A549 (cell line): ENCODE data around the gene SARDH. TPM values are rescaled to one million over a fixed set of nuclear protein-coding genes. Genes with fewer than 3 reads are reported as not detected.

Experiments
- ATAC-seq, 2 experiments: fragments of 200-7000 bp in 1 of 2; fragments of >200 bp in 1 of 2; cut with Nextera tagmentation in 1 of 2; cut with Tn5 transposase in 1 of 2; 3 replicates each; pipeline versions ENCODE4 v1.8.0 to v1.9.1; 2018 to 2020; ENCODE audit warnings: mild to moderate bottlenecking in 1 of 2, moderate library complexity in 1 of 2
- CTCF ChIA-PET: fragments of 300-600 bp; sonication (Branson Sonifier 250); formaldehyde crosslinking; extraction: SDS; loops from one replicate; lab custom pipeline; 2021; ENCODE audit warnings: antibody characterized with exemption, inconsistent platforms; lab: Yijun Ruan, JAX
- POLR2A ChIA-PET: fragments of 350-600 bp; formaldehyde crosslinking; extraction: SDS; loops from one replicate; lab custom pipeline; 2021; ENCODE audit warnings: antibody characterized with exemption, inconsistent platforms; lab: Yijun Ruan, JAX
- DNase-seq, 2 experiments: peaks; one replicate each; pipeline versions ENCODE4 v3.0.0 to v3.0.0-alpha.2; 2011 to 2016; ENCODE audit warnings: low read depth in 1 of 2, low spot score in 1 of 2
- FAIRE-seq: peaks from 2 replicates; lab custom pipeline; 2011; peaks lifted over from hg19 to GRCh38; lab: Jason Lieb, UNC
- H3K27ac ChIP-seq, 2 experiments: fragments of >200 bp; sonication (Bioruptor Twin); formaldehyde crosslinking; 3 replicates each; pipeline ENCODE4 v1.5.1; 2016 to 2017
- H3K4me1 ChIP-seq: fragments of >200 bp; sonication (Bioruptor Twin); formaldehyde crosslinking; 3 replicates; pipeline ENCODE4 v1.6.1; 2016
- H3K4me2 ChIP-seq: fragments of >200 bp; sonication (Bioruptor Twin); formaldehyde crosslinking; 3 replicates; pipeline ENCODE4 v1.6.1; 2016
- H3K4me3 ChIP-seq: fragments of >200 bp; sonication (Bioruptor Twin); formaldehyde crosslinking; 3 replicates; pipeline ENCODE4 v1.5.1; 2016
- H3K9me3 ChIP-seq: fragments of >200 bp; sonication (Bioruptor Twin); formaldehyde crosslinking; 3 replicates; pipeline ENCODE4 v1.6.1; 2016
- BHLHE40 ChIP-seq: IDR thresholded peaks from 2 replicates; pipeline ENCODE4 v1.6.1; 2012; ENCODE audit warnings: low read depth, low read length, inconsistent platforms
- EHF ChIP-seq: fragments of 250-450 bp; sonication (Bioruptor Pico); IDR thresholded peaks from 2 replicates; pipeline ENCODE4 v1.5.0; 2020; ENCODE audit warnings: mild to moderate bottlenecking
- FOXS1 ChIP-seq: fragments of 250-450 bp; sonication (Bioruptor Pico); IDR thresholded peaks from 2 replicates; pipeline ENCODE4 v1.5.0; 2020; ENCODE audit warnings: mild to moderate bottlenecking, moderate library complexity
- HOXB13 ChIP-seq: fragments of 250-450 bp; sonication (Bioruptor Pico); IDR thresholded peaks from 2 replicates; pipeline ENCODE4 v1.5.0; 2020; ENCODE audit warnings: low read depth, mild to moderate bottlenecking, moderate library complexity
- KDM1A ChIP-seq: fragments of 200-600 bp; sonication (generic); IDR thresholded peaks from 2 replicates; pipeline ENCODE4 v1.6.1; 2016; ENCODE audit warnings: low read depth, mild to moderate bottlenecking
- KDM5A ChIP-seq: fragments of 200-600 bp; sonication (generic); IDR thresholded peaks from 2 replicates; pipeline ENCODE4 v1.6.1; 2016; ENCODE audit warnings: antibody characterized with exemption, mild to moderate bottlenecking
- MAZ ChIP-seq: fragments of 150-350 bp; IDR thresholded peaks from 2 replicates; pipeline ENCODE4 v1.6.1; 2014; ENCODE audit warnings: antibody characterized with exemption, low read depth, low read length, borderline replicate concordance
- NFE2L2 ChIP-seq: fragments of 150-350 bp; conservative IDR thresholded peaks from 2 replicates; pipeline ENCODE4 v1.6.1; 2014; ENCODE audit warnings: low read length
- NR3C1 ChIP-seq: fragments of >200 bp; sonication (Bioruptor Twin); formaldehyde crosslinking; IDR thresholded peaks from 3 replicates; pipeline ENCODE4 v1.6.1; 2017
- PHF8 ChIP-seq: fragments of 200-600 bp; sonication (generic); IDR thresholded peaks from 2 replicates; pipeline ENCODE4 v1.6.1; 2016; ENCODE audit warnings: low read depth, mild to moderate bottlenecking, antibody characterized with exemption, moderate library complexity, borderline replicate concordance
- POLR2AphosphoS2 ChIP-seq: conservative IDR thresholded peaks from 2 replicates; pipeline ENCODE4 v1.6.1; 2012; ENCODE audit warnings: low read length, improper control_type of control experiment, inconsistent platforms
- RAD21 ChIP-seq, 2 experiments: fragments of >200 bp in 1 of 2; sonication (Bioruptor Twin) in 1 of 2; formaldehyde crosslinking in 1 of 2; IDR thresholded peaks in 1 of 2; conservative IDR thresholded peaks in 1 of 2; 2 replicates in 1 of 2; 3 replicates in 1 of 2; pipeline ENCODE4 v1.6.1; 2012 to 2018; ENCODE audit warnings: inconsistent platforms in 1 of 2
- RCOR1 ChIP-seq: fragments of 150-350 bp; IDR thresholded peaks from 2 replicates; pipeline ENCODE4 v1.6.1; 2014; ENCODE audit warnings: antibody characterized with exemption, low read length, low read depth
- SMC3 ChIP-seq: fragments of >200 bp; sonication (Bioruptor Twin); formaldehyde crosslinking; IDR thresholded peaks from 3 replicates; pipeline ENCODE4 v1.6.1; 2018; ENCODE audit warnings: inconsistent platforms
- ZFP36 ChIP-seq: fragments of 450-650 bp; IDR thresholded peaks from 2 replicates; pipeline ENCODE4 v1.6.1; 2014; ENCODE audit warnings: borderline replicate concordance; ENCODE audit not compliant: partially characterized antibody
- ZNF302 ChIP-seq: fragments of 250-450 bp; sonication (Bioruptor Pico); IDR thresholded peaks from 2 replicates; pipeline ENCODE4 v1.9.0; 2021; ENCODE audit warnings: inconsistent platforms, mild to moderate bottlenecking, moderate library complexity
- WGBS: methylation state at CpG from one replicate; pipeline ENCODE4 v1.1.6; 2017; ENCODE audit errors: missing lambda C conversion rate; 5-methylcytosine and 5-hydroxymethylcytosine counted together
- polyA plus RNA-seq, 4 experiments: library from polyadenylated mRNA; depleted of rRNA in 3 of 4; stranded (reverse); fragments of >200 nt; fragmentation: RNase III in 1 of 4; extraction: RNeasy Plus Mini Kit Qiagen cat#74134 plus additional on column Dnase treatment in 1 of 4; gene quantifications; 2 replicates in 3 of 4; 3 replicates in 1 of 4; pipeline ENCODE4 v1.2.3, GENCODE V29; 2011 to 2017
- TF ChIP-seq, protein P1 (sequence below): fragments of 250-450 bp; sonication (Bioruptor Pico); IDR thresholded peaks from 2 replicates; pipeline ENCODE4 v1.5.0; 2021; ENCODE audit warnings: mild to moderate bottlenecking, moderate library complexity, borderline replicate concordance

SARDH gene
- polyA plus RNA-seq, 2 of the 4 experiments (the other 2 are of a cell fraction), result 0.08 TPM; not detected in 1

DNA sequence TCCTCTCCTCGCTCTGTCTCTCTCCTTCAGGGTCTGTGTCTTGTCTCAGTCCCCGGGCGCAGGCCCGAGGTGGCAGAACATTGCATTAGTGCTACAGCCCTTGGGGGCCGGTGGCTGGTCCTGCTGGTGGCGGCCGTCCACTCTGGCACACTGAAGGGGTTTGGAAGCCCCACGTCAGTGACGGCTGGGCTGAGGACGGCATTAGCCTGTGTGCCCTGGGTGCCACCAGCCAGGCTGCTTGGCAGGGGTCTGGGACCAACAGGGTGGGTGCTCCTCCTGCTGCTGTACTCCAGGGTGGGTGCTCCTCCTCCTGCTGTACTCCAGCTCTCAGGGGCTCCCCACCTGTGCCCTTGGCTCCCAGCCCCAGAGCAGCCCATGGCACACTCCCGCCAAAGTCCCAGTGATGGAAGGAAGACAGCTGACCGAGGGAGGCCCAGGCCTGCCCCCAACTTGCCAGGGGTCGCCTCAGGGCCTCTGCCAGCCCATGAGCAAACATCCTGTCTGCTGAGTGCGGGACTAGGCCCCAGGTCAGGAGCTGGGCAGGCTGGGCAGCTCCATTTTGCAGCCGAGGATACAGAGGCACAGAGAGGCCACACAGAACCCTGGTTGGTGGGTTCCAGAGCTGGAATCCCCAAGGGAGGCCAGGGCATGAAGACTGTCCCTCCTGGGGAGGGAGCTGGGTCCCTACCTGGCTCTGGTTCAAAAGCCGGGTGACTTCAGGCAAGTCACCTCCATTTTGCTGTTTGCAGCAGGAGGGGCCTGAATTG, 27.3 kb downstream of the SARDH start:
- Histone ChIP-seq H3K4me2 (no peak overlapping the region), H3K9me3 (no peaks in the 10 kb centered on the region), H3K4me3 (no peak overlapping the region), H3K4me1 (no peaks in the 10 kb centered on the region), H3K27ac (peak overlapping the region in 1 of 2 experiments; percentile 38; a peak in 1 of 6 replicates)
- CTCF ChIA-PET, result interaction anchor here (1.4 to 1.7 kb wide), 2 partner anchors 12 to 72 kb away, joined by 4 to 5 read pairs; no protein-coding TSS in a partner anchor
- ATAC-seq (no peak), FAIRE-seq (no peak), DNase-seq (no peak)
- WGBS, result 70% methylated on average over 9 of the region's 16 CpGs
- POLR2A ChIA-PET, result no interaction called here
- TF ChIP-seq MAZ, result no peak
- TF ChIP-seq RAD21 (conservative IDR thresholded peaks at IDR 0.05 in 1 of 2, IDR thresholded peaks at IDR 0.05 in 1 of 2), result no peak
- TF ChIP-seq HOXB13 (CRISPR knock-in tag), result no peak
- no peak for TF ChIP-seq NR3C1
- no peak for TF ChIP-seq KDM5A
- no peak for TF ChIP-seq KDM1A
- no peak for TF ChIP-seq EHF (CRISPR knock-in tag)
- TF ChIP-seq, protein P1, sequence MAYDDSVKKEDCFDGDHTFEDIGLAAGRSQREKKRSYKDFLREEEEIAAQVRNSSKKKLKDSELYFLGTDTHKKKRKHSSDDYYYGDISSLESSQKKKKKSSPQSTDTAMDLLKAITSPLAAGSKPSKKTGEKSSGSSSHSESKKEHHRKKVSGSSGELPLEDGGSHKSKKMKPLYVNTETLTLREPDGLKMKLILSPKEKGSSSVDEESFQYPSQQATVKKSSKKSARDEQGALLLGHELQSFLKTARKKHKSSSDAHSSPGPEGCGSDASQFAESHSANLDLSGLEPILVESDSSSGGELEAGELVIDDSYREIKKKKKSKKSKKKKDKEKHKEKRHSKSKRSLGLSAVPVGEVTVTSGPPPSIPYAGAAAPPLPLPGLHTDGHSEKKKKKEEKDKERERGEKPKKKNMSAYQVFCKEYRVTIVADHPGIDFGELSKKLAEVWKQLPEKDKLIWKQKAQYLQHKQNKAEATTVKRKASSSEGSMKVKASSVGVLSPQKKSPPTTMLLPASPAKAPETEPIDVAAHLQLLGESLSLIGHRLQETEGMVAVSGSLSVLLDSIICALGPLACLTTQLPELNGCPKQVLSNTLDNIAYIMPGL, result no peak
- TF ChIP-seq PHF8, result no peak
- no peak for TF ChIP-seq ZFP36
- no peak for TF ChIP-seq ZNF302 (CRISPR knock-in tag)

DNA sequence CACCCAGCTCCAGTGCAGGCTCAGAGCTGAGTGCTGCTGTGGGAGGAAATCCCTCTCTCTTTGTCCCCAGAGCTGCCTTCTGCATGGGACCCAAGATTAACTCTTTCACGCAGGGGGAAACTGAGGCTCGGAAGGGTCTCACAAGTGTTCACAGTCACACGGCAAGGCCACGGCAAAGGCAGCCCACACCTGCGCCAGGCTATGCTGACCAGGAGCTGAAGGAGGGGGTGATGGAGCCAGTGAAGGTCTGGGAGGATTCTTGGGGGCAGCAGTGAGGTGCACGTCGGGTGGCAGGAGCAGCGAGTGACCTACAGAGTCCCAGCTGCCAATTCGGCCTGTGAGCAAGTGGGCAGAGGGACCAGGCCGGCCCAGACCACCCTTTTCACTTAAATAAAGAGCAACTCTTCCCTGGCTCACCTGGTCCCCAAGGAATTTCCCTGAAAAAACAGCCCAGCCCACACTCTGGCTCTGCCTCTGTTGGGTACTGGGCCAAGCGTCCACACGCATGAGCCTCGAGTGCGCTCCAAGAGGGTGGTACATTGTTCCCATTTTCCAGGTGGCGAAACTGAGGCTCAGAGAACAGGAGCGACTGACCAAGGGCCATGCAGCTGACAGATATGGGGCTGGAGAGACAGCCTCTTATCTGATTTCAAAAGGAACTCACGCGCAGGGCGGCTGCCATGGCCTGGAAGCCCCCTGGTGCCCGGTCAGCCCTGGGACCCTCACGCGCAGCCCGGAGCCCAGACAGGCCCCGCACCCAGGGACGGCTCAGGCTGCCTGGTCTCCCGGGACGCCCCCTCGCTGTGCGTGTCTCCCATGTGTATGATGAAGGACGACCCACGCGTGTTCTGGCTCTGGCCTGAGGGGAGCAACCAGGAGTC, 28.2 kb downstream of the SARDH start:
- no peak for TF ChIP-seq KDM1A
- no peak for TF ChIP-seq FOXS1 (CRISPR knock-in tag)
- no peak for TF ChIP-seq POLR2AphosphoS2
- no peak for TF ChIP-seq BHLHE40
- H3K4me2 ChIP-seq, result no peak overlapping the region
- H3K27ac ChIP-seq, result no peak overlapping the region
- DNase-seq, result no peak
- H3K4me3 ChIP-seq, result no peak overlapping the region
- H3K4me1 ChIP-seq, result no peaks in the 10 kb centered on the region
- FAIRE-seq, result no peak
- WGBS, result 85% methylated on average over 27 of the region's 32 CpGs
- ChIA-PET CTCF (interaction anchor here (1.5 to 1.7 kb wide), 2 partner anchors 8 to 72 kb away, joined by 4 to 5 read pairs; no protein-coding TSS in a partner anchor), POLR2A (interaction anchor here (0.5 kb wide), 1 partner anchor 258 kb away, joined by 4 read pairs; no protein-coding TSS in a partner anchor)
- no peaks in the 10 kb centered on the region for H3K9me3 ChIP-seq
- no peak for ATAC-seq

DNA sequence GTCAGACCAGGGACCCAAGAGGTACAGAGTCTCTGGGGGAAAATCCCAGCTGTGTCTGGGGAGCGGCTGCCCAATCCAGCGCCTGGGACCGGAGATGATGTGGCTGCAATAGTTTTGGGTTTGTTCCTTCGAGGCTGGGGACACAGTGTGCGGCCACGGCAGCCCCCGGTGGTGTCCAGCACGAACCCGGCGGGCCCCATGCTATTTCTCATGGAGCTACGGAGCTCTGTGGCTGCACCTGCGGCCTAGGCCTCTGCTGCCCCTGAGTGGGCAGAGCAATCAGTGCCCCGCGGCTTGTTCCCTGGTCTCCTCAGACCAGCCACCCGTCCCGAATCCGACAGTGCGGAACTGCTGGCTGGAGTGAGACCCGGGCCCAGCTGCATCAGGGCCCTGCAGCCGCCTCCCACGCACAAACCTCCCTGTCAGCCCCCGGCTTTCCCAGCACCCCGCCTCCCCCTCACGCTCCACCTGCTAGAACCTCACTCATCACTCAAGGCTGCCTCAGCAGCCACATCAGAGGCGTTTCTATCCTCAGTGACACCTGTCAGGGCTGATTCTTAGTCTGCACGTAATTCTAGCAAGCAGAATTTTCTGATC, 29.0 kb downstream of the SARDH start:
- Histone ChIP-seq H3K4me3 (no peak overlapping the region), H3K9me3 (no peaks in the 10 kb centered on the region), H3K4me2 (no peak overlapping the region), H3K4me1 (no peaks in the 10 kb centered on the region), H3K27ac (no peak overlapping the region)
- peak in 1 of 2 experiments; percentile 51; a peak in 3 of 6 replicates for ATAC-seq
- FAIRE-seq, result no peak
- CTCF ChIA-PET, result interaction anchor here (1.5 to 1.7 kb wide), 2 partner anchors 9 to 73 kb away, joined by 4 to 5 read pairs; no protein-coding TSS in a partner anchor
- POLR2A ChIA-PET, result interaction anchor here (0.5 kb wide), 1 partner anchor 259 kb away, joined by 4 read pairs; no protein-coding TSS in a partner anchor
- TF ChIP-seq EHF (CRISPR knock-in tag), result no peak
- no peak for TF ChIP-seq NFE2L2
- no peak for TF ChIP-seq SMC3
- TF ChIP-seq RCOR1, result no peak
- no peak for TF ChIP-seq RAD21 (conservative IDR thresholded peaks at IDR 0.05 in 1 of 2, IDR thresholded peaks at IDR 0.05 in 1 of 2)
- TF ChIP-seq POLR2AphosphoS2, result no peak
- no peak for DNase-seq
- WGBS, result 48% methylated on average over 20 of the region's 26 CpGs
